IMR-90 (cell line): ENCODE results near the gene ABHD17A. TPM values are rescaled to one million over a fixed set of nuclear protein-coding genes. Genes with fewer than 3 reads are reported as not detected.

Experiments used
- ATAC-seq: fragments of 200-7000 bp; cut with Tn5 transposase; 2 replicates; pipeline ENCODE4 v1.9.1; 2020; ENCODE audit warnings: low read depth, mild to moderate bottlenecking, moderate library complexity
- BruUV-seq: library from RNA; stranded (reverse); fragments of 400-500 nt; replicated peaks from 2 replicates; lab custom pipeline; 2021; lab: Mats Ljungman, UMichigan
- CTCF ChIA-PET: fragments of 300-600 bp; formaldehyde crosslinking; extraction: SDS; loops from one replicate; lab custom pipeline; 2021; ENCODE audit warnings: antibody characterized with exemption; lab: Yijun Ruan, JAX
- POLR2A ChIA-PET: fragments of 300-600 bp; sonication (Branson Sonifier 250); formaldehyde crosslinking; loops from one replicate; lab custom pipeline; 2022; ENCODE audit warnings: antibody characterized with exemption; ENCODE audit not compliant: unreplicated experiment; lab: Charles Lee
- DNase-seq: peaks from one replicate; pipeline ENCODE4 v3.0.0; 2013
- H2AFZ ChIP-seq: replicated peaks from 2 replicates; pipeline ENCODE3; 2013; ENCODE audit warnings: low read length, mild to moderate bottlenecking; ENCODE audit not compliant: poor library complexity
- H2AK5ac ChIP-seq: 2 replicates; pipeline ENCODE4 v1.6.1; 2013; ENCODE audit warnings: low read depth, low read length, inconsistent platforms
- H2AK9ac ChIP-seq: replicated peaks from 2 replicates; pipeline ENCODE3; 2013; ENCODE audit warnings: mild to moderate bottlenecking, low read depth, low read length, moderate library complexity; ENCODE audit not compliant: poor library complexity
- H2BK120ac ChIP-seq: 2 replicates; pipeline ENCODE4 v1.6.1; 2013; ENCODE audit warnings: low read depth, low read length, inconsistent platforms
- H2BK15ac ChIP-seq: 3 replicates; pipeline ENCODE4 v1.6.1; 2013; ENCODE audit warnings: low read depth, low read length, inconsistent platforms
- H2BK20ac ChIP-seq: 2 replicates; pipeline ENCODE4 v1.6.1; 2013; ENCODE audit warnings: low read depth, mild to moderate bottlenecking, inconsistent platforms, low read length, moderate library complexity
- H2BK5ac ChIP-seq: 2 replicates; pipeline ENCODE4 v1.6.1; 2013; ENCODE audit warnings: mild to moderate bottlenecking, low read depth, low read length, inconsistent platforms; ENCODE audit not compliant: poor library complexity, severe bottlenecking
- H3K14ac ChIP-seq: replicated peaks from 2 replicates; pipeline ENCODE4 v1.6.1; 2013; ENCODE audit warnings: low read depth, low read length, inconsistent platforms
- H3K18ac ChIP-seq: 2 replicates; pipeline ENCODE4 v1.6.1; 2013; ENCODE audit warnings: low read depth, low read length, control low read depth
- H3K23ac ChIP-seq: 2 replicates; pipeline ENCODE4 v1.6.1; 2013; ENCODE audit warnings: low read depth, low read length, inconsistent platforms
- H3K27ac ChIP-seq: 2 replicates; pipeline ENCODE4 v1.5.1; 2013; ENCODE audit warnings: mild to moderate bottlenecking, control low read depth, low read length; ENCODE audit not compliant: insufficient read depth
- H3K27me3 ChIP-seq: 2 replicates; pipeline ENCODE4 v1.6.1; 2013; ENCODE audit warnings: low read length; ENCODE audit not compliant: control insufficient read depth, insufficient read depth
- H3K36me3 ChIP-seq: 2 replicates; pipeline ENCODE4 v1.6.1; 2013; ENCODE audit warnings: low read length, mixed read lengths; ENCODE audit not compliant: control insufficient read depth, insufficient read depth
- H3K4ac ChIP-seq: 2 replicates; pipeline ENCODE4 v1.6.1; 2013; ENCODE audit warnings: low read depth, low read length, inconsistent platforms
- H3K4me1 ChIP-seq: 2 replicates; pipeline ENCODE4 v1.6.1; 2013; ENCODE audit warnings: low read length, mixed read lengths; ENCODE audit not compliant: control insufficient read depth, insufficient read depth
- H3K4me2 ChIP-seq: 2 replicates; pipeline ENCODE4 v1.6.1; 2013; ENCODE audit warnings: low read depth, mild to moderate bottlenecking, control low read depth, low read length, moderate library complexity
- H3K4me3 ChIP-seq: 2 replicates; pipeline ENCODE4 v1.5.1; 2013; ENCODE audit warnings: low read depth, mild to moderate bottlenecking, control low read depth, low read length, moderate library complexity; ENCODE audit not compliant: insufficient read depth
- H3K56ac ChIP-seq: 2 replicates; pipeline ENCODE4 v1.6.1; 2013; ENCODE audit warnings: low read length, inconsistent platforms; ENCODE audit not compliant: insufficient read depth; ENCODE audit errors: extremely low read depth
- H3K79me1 ChIP-seq, 2 experiments: 2 replicates each; pipeline ENCODE4 v1.6.1; 2013; ENCODE audit warnings: low read length in 2 of 2, inconsistent platforms in 1 of 2, low read depth in 1 of 2
- H3K9ac ChIP-seq: 2 replicates; pipeline ENCODE4 v1.6.1; 2013; ENCODE audit warnings: low read depth, low read length, control low read depth
- H3K9me1 ChIP-seq: 2 replicates; pipeline ENCODE4 v1.6.1; 2013; ENCODE audit warnings: low read length, inconsistent platforms; ENCODE audit not compliant: insufficient read depth
- H3K9me3 ChIP-seq: 2 replicates; pipeline ENCODE4 v1.6.1; 2013; ENCODE audit warnings: low read length; ENCODE audit not compliant: control insufficient read depth, insufficient read depth
- H4K20me1 ChIP-seq: 2 replicates; pipeline ENCODE4 v1.6.1; 2013; ENCODE audit warnings: low read length, inconsistent platforms; ENCODE audit not compliant: insufficient read depth
- H4K5ac ChIP-seq: 2 replicates; pipeline ENCODE4 v1.6.1; 2013; ENCODE audit warnings: mild to moderate bottlenecking, low read depth, low read length, control low read depth
- H4K8ac ChIP-seq, 2 experiments: 2 replicates each; pipeline ENCODE4 v1.6.1; 2013; ENCODE audit warnings: low read depth in 2 of 2, low read length in 2 of 2, control low read depth in 1 of 2, inconsistent platforms in 1 of 2
- H4K91ac ChIP-seq: 2 replicates; pipeline ENCODE4 v1.6.1; 2013; ENCODE audit warnings: low read depth, low read length, inconsistent platforms; ENCODE audit not compliant: insufficient read depth
- FOS ChIP-seq: fragments of 150-350 bp; IDR thresholded peaks from 2 replicates; pipeline ENCODE4 v1.6.1; 2016; ENCODE audit warnings: low read depth, low read length
- POLR2A ChIP-seq: IDR thresholded peaks from 2 replicates; pipeline ENCODE4 v1.6.1; 2012; ENCODE audit warnings: mild to moderate bottlenecking, low read depth, low read length
- RCOR1 ChIP-seq: IDR thresholded peaks from 2 replicates; pipeline ENCODE4 v1.6.1; 2012; ENCODE audit warnings: mild to moderate bottlenecking, low read length, improper control_type of control experiment; ENCODE audit not compliant: insufficient replicate concordance
- WGBS, 2 experiments: methylation state at CpG; one replicate each; pipeline versions ENCODE4 v1.1.5 to v1.1.7; 2013; ENCODE audit warnings: missing lambda C conversion rate in 2 of 2; ENCODE audit not compliant: insufficient read length in 1 of 2; ENCODE audit errors: extremely low coverage in 2 of 2; 5-methylcytosine and 5-hydroxymethylcytosine counted together
- dilution Hi-C: fragments of 300-500 bp; cut with HindIII; formaldehyde crosslinking; loops from one replicate; pipeline ENCODE4 v1.14.3; 2018; ENCODE audit warnings: low sequenced_read_pairs; ENCODE audit not compliant: unreplicated experiment
- in situ Hi-C: fragments of 300-500 bp; cut with MboI; formaldehyde crosslinking; loops from 3 replicates; pipeline ENCODE4 v1.14.3; 2019; ENCODE audit warnings: low sequenced_read_pairs, inconsistent platforms, mixed read lengths
- intact Hi-C: fragments of 100-400 bp; cut with micrococcal nuclease; formaldehyde crosslinking; loops from 2 replicates; pipeline ENCODE4 v1.10.0; 2022
- polyA plus RNA-seq, 3 experiments: library from polyadenylated mRNA; depleted of rRNA; stranded (reverse); fragments of >200 nt; gene quantifications; 2 replicates each; pipeline ENCODE4 v1.2.3, GENCODE V29; 2012; ENCODE audit warnings: low replicate concordance in 1 of 3
- total RNA-seq: library from RNA; depleted of rRNA; stranded (reverse); fragments of >200 nt; gene quantifications from 2 replicates; pipeline ENCODE4 v1.2.3, GENCODE V29; 2012

ABHD17A gene
- total and polyA plus RNA-seq, 2 of the 4 experiments (the other 2 are of a cell fraction) = 37.8 to 76.2 TPM

GRCh38 chr19:1868971-1869370 lies 16.3 kb downstream of the ABHD17A start:
- Histone ChIP-seq H2BK20ac (no peak overlapping the region), H3K9me1 (0 out of 2 replicates have a peak, but pooled peaks cover 2% of the 10 kb centered on the region), H3K18ac (no peak overlapping the region), H4K5ac (no peak overlapping the region), H3K9ac (no peak overlapping the region), H3K4ac (no peak overlapping the region), H3K36me3 (peaks cover 18% of the 10 kb centered on the region), H2AFZ (no peak overlapping the region), H3K4me3 (no peak overlapping the region), H3K27me3 (no peaks in the 10 kb centered on the region), H2BK5ac (no peak overlapping the region), H4K8ac (no peak overlapping the region), H2BK120ac (no peak overlapping the region), H3K79me1 (peaks cover 12 to 45% of the 10 kb centered on the region in 2 experiments), H3K4me2 (no peak overlapping the region), H3K9me3 (no peaks in the 10 kb centered on the region), H2AK5ac (no peak overlapping the region), H4K20me1 (peaks cover 21% of the 10 kb centered on the region), H2BK15ac (no peak overlapping the region), H4K91ac (no peak overlapping the region), H3K4me1 (peaks cover 8% of the 10 kb centered on the region; the same call in 1 of the 2 replicates), H2AK9ac (no peak overlapping the region), H3K14ac (no peak overlapping the region), H3K56ac (no peak overlapping the region), H3K23ac (no peak overlapping the region), H3K27ac (no peak overlapping the region)
- ATAC-seq (no peak), DNase-seq (no peak)
- ChIA-PET POLR2A (no interaction called here), CTCF (no interaction called here)
- TF ChIP-seq RCOR1 = no peak
- TF ChIP-seq POLR2A = no peak
- TF ChIP-seq FOS = no peak
- dilution Hi-C loops (no loop called here), intact Hi-C loops (no loop called here), in situ Hi-C loops (no loop called here)
- WGBS, 2 experiments = 93% methylated on average over 3 of the region's 7 CpGs; no CpG with 5 or more reads in 1 of the 2 experiments
- no TSS peak for BruUV-seq
